MM.1S (cell line): ENCODE data around the gene CLEC18B.
"Not testable (repeated sequence)": the region's sequence is repeated elsewhere in the genome, so short reads cannot be mapped to it uniquely, and the experiment has no call there.

Experiments
- EZH2phosphoT487 ChIP-seq: fragments of 300-600 bp; sonication (generic); IDR thresholded peaks from 2 replicates; pipeline ENCODE4 v1.6.1; 2018; ENCODE audit warnings: antibody characterized with exemption, low read length
- TF ChIP-seq, protein P1 (sequence below): fragments of 300-600 bp; sonication (generic); IDR thresholded peaks from 2 replicates; pipeline ENCODE4 v1.5.1; 2016; ENCODE audit warnings: antibody characterized with exemption, low read length, mixed read lengths

DNA sequence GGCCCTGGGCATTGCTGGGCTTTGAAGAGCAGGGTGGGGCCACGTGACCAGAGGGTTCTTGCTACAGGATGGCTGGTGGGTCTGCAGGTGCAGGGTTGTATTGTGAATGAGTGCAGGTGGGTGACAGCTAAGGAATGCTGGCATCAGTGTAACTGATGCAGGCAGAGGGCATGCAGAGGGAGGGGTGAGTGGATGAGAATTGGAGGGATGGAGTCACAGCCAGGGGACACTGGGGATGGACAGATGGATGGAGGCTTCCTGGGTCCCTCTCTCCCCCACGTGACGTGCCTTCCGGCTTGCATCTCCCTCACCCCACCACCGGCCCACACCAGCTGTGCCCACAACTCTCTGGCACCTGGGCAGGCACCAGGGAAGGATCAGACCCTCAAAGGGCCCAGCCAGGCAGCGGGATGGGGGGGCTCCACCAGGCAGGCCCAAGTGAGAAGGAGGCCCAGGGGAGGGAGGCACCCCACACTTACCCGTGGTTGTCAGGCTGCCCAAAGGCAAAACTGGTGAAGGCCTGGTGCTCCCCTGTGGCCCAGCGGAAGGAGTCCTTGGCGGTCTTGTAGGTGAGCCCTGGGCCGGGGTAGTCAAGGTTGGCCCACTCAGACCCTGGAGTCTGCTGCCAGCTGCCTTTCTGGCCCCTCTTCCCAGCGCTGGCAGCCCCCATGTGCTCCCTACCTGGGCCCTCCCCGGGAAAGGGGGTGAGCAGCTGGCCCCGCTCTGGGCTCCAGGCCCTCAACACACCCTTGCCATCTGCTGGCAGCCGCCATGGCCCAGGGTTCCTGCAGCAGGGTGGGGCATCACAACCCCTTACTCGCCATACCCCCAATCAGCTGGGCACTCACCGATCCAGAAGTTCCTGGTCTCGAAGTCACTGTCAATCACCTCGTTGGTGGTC, 11.0 kb downstream of the CLEC18B start:
- TF ChIP-seq EZH2phosphoT487 = not testable (repeated sequence)
- TF ChIP-seq, protein P1, sequence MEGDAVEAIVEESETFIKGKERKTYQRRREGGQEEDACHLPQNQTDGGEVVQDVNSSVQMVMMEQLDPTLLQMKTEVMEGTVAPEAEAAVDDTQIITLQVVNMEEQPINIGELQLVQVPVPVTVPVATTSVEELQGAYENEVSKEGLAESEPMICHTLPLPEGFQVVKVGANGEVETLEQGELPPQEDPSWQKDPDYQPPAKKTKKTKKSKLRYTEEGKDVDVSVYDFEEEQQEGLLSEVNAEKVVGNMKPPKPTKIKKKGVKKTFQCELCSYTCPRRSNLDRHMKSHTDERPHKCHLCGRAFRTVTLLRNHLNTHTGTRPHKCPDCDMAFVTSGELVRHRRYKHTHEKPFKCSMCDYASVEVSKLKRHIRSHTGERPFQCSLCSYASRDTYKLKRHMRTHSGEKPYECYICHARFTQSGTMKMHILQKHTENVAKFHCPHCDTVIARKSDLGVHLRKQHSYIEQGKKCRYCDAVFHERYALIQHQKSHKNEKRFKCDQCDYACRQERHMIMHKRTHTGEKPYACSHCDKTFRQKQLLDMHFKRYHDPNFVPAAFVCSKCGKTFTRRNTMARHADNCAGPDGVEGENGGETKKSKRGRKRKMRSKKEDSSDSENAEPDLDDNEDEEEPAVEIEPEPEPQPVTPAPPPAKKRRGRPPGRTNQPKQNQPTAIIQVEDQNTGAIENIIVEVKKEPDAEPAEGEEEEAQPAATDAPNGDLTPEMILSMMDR = not testable (repeated sequence)
